HepG2 (cell line): ENCODE data around the gene FBF1. TPM values are rescaled to one million over a fixed set of nuclear protein-coding genes. Genes with fewer than 3 reads are reported as not detected.
A peak's percentile ranks its signal among the peaks of the same experiment; 100 is the strongest.

Source experiments
- BCL6 ChIP-seq: IDR thresholded peaks from 2 replicates; pipeline ENCODE4 v1.6.1; 2016; ENCODE audit warnings: missing genetic modification reagents, missing compliant biosample characterization
- DPF2 ChIP-seq: sonication (generic); formaldehyde crosslinking; IDR thresholded peaks from 2 replicates; pipeline ENCODE4 v1.4.0; 2020; ENCODE audit warnings: mild to moderate bottlenecking, low read depth, missing genetic modification reagents, borderline replicate concordance
- GATA4 ChIP-seq: sonication (generic); IDR thresholded peaks from 2 replicates; pipeline ENCODE4 v1.6.1; 2016; ENCODE audit warnings: antibody characterized with exemption, low read depth, borderline replicate concordance
- GATAD1 ChIP-seq: IDR thresholded peaks from 2 replicates; pipeline ENCODE4 v1.6.1; 2016; ENCODE audit warnings: missing genetic modification reagents, missing compliant biosample characterization
- HMGA1 ChIP-seq: sonication (generic); formaldehyde crosslinking; conservative IDR thresholded peaks from 2 replicates; pipeline ENCODE4 v1.4.0; 2020; ENCODE audit warnings: missing genetic modification reagents
- HNRNPK ChIP-seq: fragments of 200-400 bp; formaldehyde crosslinking; IDR thresholded peaks from 2 replicates; pipeline ENCODE4 v1.6.1; 2018; ENCODE audit warnings: low read length, low read depth, moderate library complexity, mild to moderate bottlenecking; ENCODE audit not compliant: poor library complexity, severe bottlenecking
- KDM6A ChIP-seq: IDR thresholded peaks from 2 replicates; pipeline ENCODE4 v1.6.1; 2016; ENCODE audit warnings: low read depth
- MED8 ChIP-seq: sonication (generic); formaldehyde crosslinking; IDR thresholded peaks from 2 replicates; pipeline ENCODE4 v1.8.1; 2023; ENCODE audit warnings: mild to moderate bottlenecking, missing genetic modification reagents; ENCODE audit not compliant: insufficient replicate concordance
- NKX3-1 ChIP-seq: sonication (generic); formaldehyde crosslinking; IDR thresholded peaks from 2 replicates; pipeline ENCODE4 v1.5.0; 2020; ENCODE audit warnings: missing genetic modification reagents
- NR2C2 ChIP-seq: sonication (generic); formaldehyde crosslinking; IDR thresholded peaks from 2 replicates; pipeline ENCODE4 v1.4.0; 2020; ENCODE audit warnings: missing genetic modification reagents, mild to moderate bottlenecking, moderate library complexity, borderline replicate concordance
- PHF8 ChIP-seq: sonication (generic); formaldehyde crosslinking; IDR thresholded peaks from 2 replicates; pipeline ENCODE4 v1.5.0; 2020; ENCODE audit warnings: missing genetic modification reagents
- PPARG ChIP-seq: conservative IDR thresholded peaks from 2 replicates; pipeline ENCODE4 v1.6.1; 2016; ENCODE audit warnings: missing biosample characterization, missing genetic modification reagents
- PRPF4 ChIP-seq: fragments of 200-400 bp; formaldehyde crosslinking; IDR thresholded peaks from 2 replicates; pipeline ENCODE4 v1.6.1; 2016; ENCODE audit warnings: low read length, low read depth; ENCODE audit not compliant: poor library complexity, severe bottlenecking
- SAFB2 ChIP-seq: sonication (generic); formaldehyde crosslinking; IDR thresholded peaks from 2 replicates; pipeline ENCODE4 v1.5.1; 2020; ENCODE audit warnings: missing genetic modification reagents, low read depth, mild to moderate bottlenecking, borderline replicate concordance
- SMAD1 ChIP-seq: sonication (generic); formaldehyde crosslinking; IDR thresholded peaks from 2 replicates; pipeline ENCODE4 v1.4.0; 2020; ENCODE audit warnings: missing genetic modification reagents, low read depth, mild to moderate bottlenecking, borderline replicate concordance
- SPEN ChIP-seq: sonication (generic); formaldehyde crosslinking; IDR thresholded peaks from 2 replicates; pipeline ENCODE4 v1.5.1; 2020; ENCODE audit warnings: low read depth, mild to moderate bottlenecking, missing genetic modification reagents
- TEF ChIP-seq: sonication (generic); formaldehyde crosslinking; IDR thresholded peaks from 2 replicates; pipeline ENCODE4 v1.5.0; 2020; ENCODE audit warnings: missing genetic modification reagents
- TSC22D2 ChIP-seq: sonication (generic); formaldehyde crosslinking; IDR thresholded peaks from 2 replicates; pipeline ENCODE4 v1.5.1; 2020; ENCODE audit warnings: missing genetic modification reagents, mild to moderate bottlenecking, borderline replicate concordance
- WIZ ChIP-seq: sonication (generic); formaldehyde crosslinking; IDR thresholded peaks from 2 replicates; pipeline ENCODE4 v1.5.1; 2020; ENCODE audit warnings: mild to moderate bottlenecking, missing genetic modification reagents
- ZFP36L1 ChIP-seq: sonication (generic); formaldehyde crosslinking; IDR thresholded peaks from 2 replicates; pipeline ENCODE4 v1.8.0; 2022; ENCODE audit warnings: mild to moderate bottlenecking, missing genetic modification reagents, moderate library complexity
- ZFP41 ChIP-seq: sonication (generic); formaldehyde crosslinking; IDR thresholded peaks from 2 replicates; pipeline ENCODE4 v1.4.0; 2020; ENCODE audit warnings: mild to moderate bottlenecking, missing genetic modification reagents, borderline replicate concordance
- ZKSCAN1 ChIP-seq: fragments of 150-350 bp; IDR thresholded peaks from 2 replicates; pipeline ENCODE4 v1.6.1; 2014; ENCODE audit warnings: low read length
- ZKSCAN8 ChIP-seq: IDR thresholded peaks from 2 replicates; pipeline ENCODE4 v1.6.1; 2016; ENCODE audit warnings: borderline replicate concordance, missing genetic modification reagents, missing compliant biosample characterization
- ZNF17 ChIP-seq: sonication (generic); formaldehyde crosslinking; IDR thresholded peaks from 2 replicates; pipeline ENCODE4 v1.5.0; 2020; ENCODE audit warnings: mild to moderate bottlenecking, missing genetic modification reagents
- ZNF335 ChIP-seq: sonication (generic); formaldehyde crosslinking; IDR thresholded peaks from 2 replicates; pipeline ENCODE4 v1.4.0; 2020; ENCODE audit warnings: missing genetic modification reagents
- ZNF557 ChIP-seq: sonication (generic); formaldehyde crosslinking; IDR thresholded peaks from 2 replicates; pipeline ENCODE4 v1.4.0; 2020; ENCODE audit warnings: missing genetic modification reagents
- ZNF589 ChIP-seq: sonication (generic); formaldehyde crosslinking; conservative IDR thresholded peaks from 2 replicates; pipeline ENCODE4 v1.8.0; 2022; ENCODE audit warnings: mild to moderate bottlenecking, moderate library complexity, missing genetic modification reagents
- ZNF678 ChIP-seq: sonication (generic); formaldehyde crosslinking; IDR thresholded peaks from 2 replicates; pipeline ENCODE4 v1.4.0; 2020; ENCODE audit warnings: mild to moderate bottlenecking, missing genetic modification reagents
- ZNF766 ChIP-seq: sonication (generic); formaldehyde crosslinking; IDR thresholded peaks from 2 replicates; pipeline ENCODE4 v1.5.0; 2020; ENCODE audit warnings: missing genetic modification reagents, borderline replicate concordance
- ZNF792 ChIP-seq: IDR thresholded peaks from 2 replicates; pipeline ENCODE4 v1.6.1; 2016
- polyA plus RNA-seq, 8 experiments: library from polyadenylated mRNA; depleted of rRNA in 3 of 8; stranded (reverse) in 7 of 8; unstranded in 1 of 8; fragments of >200 nt; fragmentation: Illumina TruSeq in 4 of 8; extraction: Trizol in 4 of 8; gene quantifications; 2 replicates each; pipeline versions ENCODE4 v1.2.1 to v1.2.3, GENCODE V29; 2011 to 2016; ENCODE audit warnings: low read depth in 4 of 8, missing spikeins in 1 of 8, mixed read lengths in 1 of 8; ENCODE audit not compliant: insufficient read depth in 1 of 8
- total RNA-seq, 5 experiments: library from RNA; depleted of rRNA; stranded (reverse); fragments of >200 nt; fragmentation: Illumina TruSeq; extraction: Trizol; gene quantifications; 2 replicates each; pipeline ENCODE4 v1.2.3, GENCODE V29; 2016; ENCODE audit warnings: low read depth in 1 of 5
- TF ChIP-seq, protein P1 (sequence below): sonication (generic); formaldehyde crosslinking; IDR thresholded peaks from 2 replicates; pipeline ENCODE4 v1.8.1; 2023; ENCODE audit warnings: mild to moderate bottlenecking, inconsistent platforms, moderate library complexity, missing genetic modification reagents, borderline replicate concordance

The FBF1 gene
- total and polyA plus RNA-seq, 2 of the 13 experiments (the other 11 are each of a cell fraction or from before 2014, with no cell fraction given), result 2.4 to 8.1 TPM

DNA sequence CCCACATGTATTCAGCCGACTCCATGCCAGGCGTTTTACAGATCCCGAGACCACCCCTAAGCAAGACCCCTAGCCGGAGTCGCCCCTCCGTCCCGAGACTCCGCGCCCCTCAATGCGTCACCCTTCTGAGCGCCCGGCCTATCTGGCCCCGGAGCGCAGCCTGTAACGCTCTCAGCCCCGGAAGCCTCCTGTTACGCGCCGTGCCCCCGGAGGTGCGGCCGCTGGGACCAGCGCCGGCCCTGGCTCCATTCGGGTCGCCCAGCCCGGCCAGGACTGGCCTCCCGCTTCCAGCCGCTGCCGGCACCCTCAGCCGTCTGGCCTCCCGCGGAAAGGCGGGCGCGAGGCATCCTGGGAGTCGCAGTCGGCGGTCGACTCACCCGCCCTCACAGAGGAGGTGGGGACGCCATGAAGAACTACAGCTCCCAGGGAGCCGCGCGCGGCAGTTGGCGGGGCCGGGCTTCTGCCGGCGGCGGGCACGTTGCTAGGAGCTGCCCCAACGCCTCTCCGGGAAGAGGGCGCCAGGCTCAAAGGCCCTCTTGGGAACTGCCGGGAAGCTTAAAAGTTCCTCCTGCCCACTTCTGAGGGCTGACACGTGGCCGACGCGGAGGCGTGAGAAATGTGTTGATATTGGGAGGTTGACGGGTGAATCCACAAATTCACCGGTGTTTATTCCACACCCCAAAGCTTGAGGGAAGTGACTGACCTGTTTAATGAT, at the start of gene FBF1 (continued):
- peak; percentile 16; the same call in 1 of the 2 replicates for TF ChIP-seq ZKSCAN1
- TF ChIP-seq SAFB2, result peak; percentile 96
- peak; percentile 87 for TF ChIP-seq NR2C2 (CRISPR knock-in tag)
- TF ChIP-seq PPARG (CRISPR knock-in tag), result peak; percentile 63
- TF ChIP-seq DPF2 (CRISPR knock-in tag), result no peak
- peak; percentile 59; the same call in 1 of the 2 replicates for TF ChIP-seq ZNF766 (CRISPR knock-in tag)
- TF ChIP-seq SMAD1, result peak; percentile 85; the same call in 1 of the 2 replicates
- peak; percentile 99 for TF ChIP-seq TSC22D2 (CRISPR knock-in tag)
- peak; percentile 84 for TF ChIP-seq SPEN (CRISPR knock-in tag)
- peak; percentile 67; the same call in 1 of the 2 replicates for TF ChIP-seq ZKSCAN8 (CRISPR knock-in tag)
- no peak for TF ChIP-seq HMGA1 (CRISPR knock-in tag)
- TF ChIP-seq ZNF589 (CRISPR knock-in tag), result peak; percentile 64; the same call in 1 of the 2 replicates
- no peak for TF ChIP-seq ZFP41 (CRISPR knock-in tag)
- TF ChIP-seq GATA4, result peak; percentile 75; the same call in 1 of the 2 replicates
- peak; percentile 80 for TF ChIP-seq TEF
- no peak for TF ChIP-seq ZNF557
- peak; percentile 88 for TF ChIP-seq PHF8 (CRISPR knock-in tag)
- peak; percentile 85 for TF ChIP-seq GATAD1
- no peak for TF ChIP-seq KDM6A (CRISPR knock-in tag)
- no peak for TF ChIP-seq ZNF17 (CRISPR knock-in tag)
- 0 out of 2 replicates have a peak, but pooled peaks have one; percentile 47 for TF ChIP-seq NKX3-1
- peak; percentile 96; the same call in 1 of the 2 replicates for TF ChIP-seq ZNF678 (CRISPR knock-in tag)
- TF ChIP-seq MED8 (CRISPR knock-in tag), result peak; percentile 96
- TF ChIP-seq, protein P1, sequence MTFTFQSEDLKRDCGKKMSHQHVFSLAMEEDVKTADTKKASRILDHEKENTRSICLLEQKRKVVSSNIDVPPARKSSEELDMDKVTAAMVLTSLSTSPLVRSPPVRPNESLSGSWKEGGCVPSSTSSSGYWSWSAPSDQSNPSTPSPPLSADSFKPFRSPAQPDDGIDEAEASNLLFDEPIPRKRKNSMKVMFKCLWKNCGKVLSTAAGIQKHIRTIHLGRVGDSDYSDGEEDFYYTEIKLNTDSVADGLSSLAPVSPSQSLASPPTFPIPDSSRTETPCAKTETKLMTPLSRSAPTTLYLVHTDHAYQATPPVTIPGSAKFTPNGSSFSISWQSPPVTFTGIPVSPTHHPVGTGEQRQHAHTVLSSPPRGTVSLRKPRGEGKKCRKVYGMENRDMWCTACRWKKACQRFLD (CRISPR knock-in tag), result peak; percentile 94
- TF ChIP-seq BCL6 (CRISPR knock-in tag), result peak; percentile 78
- peak; percentile 98 for TF ChIP-seq ZNF335
- TF ChIP-seq HNRNPK, result peak; percentile 57
- TF ChIP-seq PRPF4, result no peak
- TF ChIP-seq ZFP36L1 (CRISPR knock-in tag), result peak; percentile 98
- TF ChIP-seq WIZ (CRISPR knock-in tag), result peak; percentile 75; the same call in 1 of the 2 replicates
- TF ChIP-seq ZNF792 (CRISPR knock-in tag), result peak; percentile 82
